GM10847 (cell line): ENCODE data around the gene IL16.

Source experiments
- POLR2A ChIP-seq: IDR thresholded peaks from 2 replicates; pipeline ENCODE4 v1.6.1; 2011; ENCODE audit not compliant: insufficient read length; ENCODE audit errors: extremely low read depth

The IL16 gene

GRCh38 chr15:81166636-81167305 lies 29.9 kb upstream of the IL16 start:
- no peak for TF ChIP-seq POLR2A

GRCh38 chr15:81168131-81168526 lies 28.6 kb upstream of the IL16 start:
- no peak for TF ChIP-seq POLR2A

GRCh38 chr15:81168644-81169043 lies 28.0 kb upstream of the IL16 start:
- no peak for TF ChIP-seq POLR2A

- no peak for TF ChIP-seq POLR2A
Observed at GRCh38 chr15:81170511-81170910, 26.2 kb upstream of the IL16 start.

- no peak for TF ChIP-seq POLR2A
Observed at GRCh38 chr15:81171286-81171685, 25.4 kb upstream of the IL16 start.

GRCh38 chr15:81174125-81174791 lies 22.4 kb upstream of the IL16 start:
- no peak for TF ChIP-seq POLR2A

- no peak for TF ChIP-seq POLR2A
Observed at GRCh38 chr15:81174792-81175327, 21.8 kb upstream of the IL16 start.

GRCh38 chr15:81175496-81175895 lies 21.2 kb upstream of the IL16 start:
- TF ChIP-seq POLR2A = no peak

- TF ChIP-seq POLR2A = no peak
Observed at GRCh38 chr15:81176291-81176893, 20.3 kb upstream of the IL16 start.

GRCh38 chr15:81178365-81178764 lies 18.3 kb upstream of the IL16 start:
- no peak for TF ChIP-seq POLR2A

GRCh38 chr15:81181220-81181619 lies 15.5 kb upstream of the IL16 start:
- no peak for TF ChIP-seq POLR2A

- no peak for TF ChIP-seq POLR2A
Observed at GRCh38 chr15:81182031-81182755, 14.5 kb upstream of the IL16 start.

- no peak for TF ChIP-seq POLR2A
Observed at GRCh38 chr15:81182756-81183438, 13.8 kb upstream of the IL16 start.

- TF ChIP-seq POLR2A = no peak
Observed at GRCh38 chr15:81183439-81183775, 13.3 kb upstream of the IL16 start.

- TF ChIP-seq POLR2A = no peak
Observed at GRCh38 chr15:81184188-81184587, 12.5 kb upstream of the IL16 start.
